MM.1S (cell line): ENCODE results near the gene TOP2B.

ENCODE experiments used
- EZH2 ChIP-seq: fragments of 300-600 bp; sonication (generic); optimal IDR thresholded peaks from 2 replicates; pipeline ENCODE3; 2017; ENCODE audit warnings: low read depth, mild to moderate bottlenecking, antibody characterized with exemption, low read length, mixed read lengths
- TF ChIP-seq, protein P1 (sequence below): fragments of 300-600 bp; sonication (generic); IDR thresholded peaks from 2 replicates; pipeline ENCODE4 v1.5.1; 2016; ENCODE audit warnings: antibody characterized with exemption, low read length, mixed read lengths

DNA sequence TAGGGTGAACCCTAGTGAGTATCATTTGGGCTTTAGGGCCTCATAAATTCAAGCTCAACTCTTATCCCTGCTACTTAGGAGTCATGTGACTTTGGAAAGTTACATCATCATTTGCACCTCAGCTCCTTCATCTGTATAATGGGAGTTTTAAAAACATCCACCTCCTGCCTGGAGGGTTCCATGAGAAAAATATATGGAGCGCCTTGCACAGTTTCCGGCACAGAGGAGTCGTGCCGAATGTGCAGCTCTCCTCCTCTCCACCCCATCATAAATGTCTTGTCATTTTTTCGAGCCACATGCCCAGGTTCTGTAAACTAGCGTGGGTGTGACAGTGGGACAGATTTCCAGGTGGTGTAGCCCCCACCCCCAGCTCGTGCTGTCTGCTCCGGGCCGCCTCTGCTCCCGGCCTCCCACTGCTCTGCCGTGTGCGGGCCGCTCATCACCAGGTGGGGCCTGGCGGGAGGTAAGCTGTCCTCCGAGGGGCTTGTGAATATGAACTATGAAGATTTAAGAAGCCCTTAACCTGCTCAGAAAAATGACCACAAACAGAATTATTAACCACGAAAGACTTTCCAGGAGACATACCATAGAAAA is 90.4 kb downstream of the TOP2B start:
- TF ChIP-seq, protein P1, sequence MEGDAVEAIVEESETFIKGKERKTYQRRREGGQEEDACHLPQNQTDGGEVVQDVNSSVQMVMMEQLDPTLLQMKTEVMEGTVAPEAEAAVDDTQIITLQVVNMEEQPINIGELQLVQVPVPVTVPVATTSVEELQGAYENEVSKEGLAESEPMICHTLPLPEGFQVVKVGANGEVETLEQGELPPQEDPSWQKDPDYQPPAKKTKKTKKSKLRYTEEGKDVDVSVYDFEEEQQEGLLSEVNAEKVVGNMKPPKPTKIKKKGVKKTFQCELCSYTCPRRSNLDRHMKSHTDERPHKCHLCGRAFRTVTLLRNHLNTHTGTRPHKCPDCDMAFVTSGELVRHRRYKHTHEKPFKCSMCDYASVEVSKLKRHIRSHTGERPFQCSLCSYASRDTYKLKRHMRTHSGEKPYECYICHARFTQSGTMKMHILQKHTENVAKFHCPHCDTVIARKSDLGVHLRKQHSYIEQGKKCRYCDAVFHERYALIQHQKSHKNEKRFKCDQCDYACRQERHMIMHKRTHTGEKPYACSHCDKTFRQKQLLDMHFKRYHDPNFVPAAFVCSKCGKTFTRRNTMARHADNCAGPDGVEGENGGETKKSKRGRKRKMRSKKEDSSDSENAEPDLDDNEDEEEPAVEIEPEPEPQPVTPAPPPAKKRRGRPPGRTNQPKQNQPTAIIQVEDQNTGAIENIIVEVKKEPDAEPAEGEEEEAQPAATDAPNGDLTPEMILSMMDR: no peak
- TF ChIP-seq EZH2: no peak
